Measurements from ENCODE around the gene ISG20L2.

DNA sequence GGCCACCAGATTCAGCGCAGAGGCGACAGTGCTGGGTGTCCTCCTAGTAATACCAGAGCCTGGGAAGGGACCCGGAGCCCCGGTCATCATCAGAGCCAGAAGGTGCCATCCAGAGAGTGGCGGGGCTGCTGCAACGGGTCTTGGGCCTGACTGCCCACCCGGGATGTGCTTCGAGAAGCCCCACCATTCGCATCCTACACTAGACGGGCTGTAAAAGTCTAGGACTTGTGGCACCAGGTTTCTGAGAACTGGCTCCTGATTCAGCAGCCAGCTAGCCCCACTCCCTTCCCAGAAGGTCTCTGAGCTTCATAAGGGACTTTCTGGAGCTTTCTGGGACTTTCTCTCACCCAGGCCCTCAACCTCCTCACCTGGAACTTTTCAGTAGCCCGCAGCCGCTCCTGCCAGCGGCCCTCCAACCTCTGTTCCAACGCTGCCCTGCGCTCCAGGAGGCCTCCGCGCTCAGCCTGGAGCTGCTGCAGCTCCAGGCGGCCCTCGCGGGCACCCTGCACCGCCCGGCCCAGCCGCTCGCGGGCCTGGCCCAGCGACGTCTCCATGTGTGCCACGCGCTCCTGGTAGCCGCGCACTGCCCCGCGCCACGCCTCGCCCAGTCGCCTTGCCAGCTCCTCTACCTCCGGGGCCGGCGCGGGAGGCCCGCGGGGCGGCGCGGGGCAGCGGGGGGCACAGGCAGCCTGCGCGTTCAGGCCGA is 52.3 kb downstream of the ISG20L2 start:
- no peak for TF ChIP-seq CTCF (IDR thresholded peaks at IDR 0.05)
- no peak for TF ChIP-seq POLR2A (IDR thresholded peaks at IDR 0.05)
- TF ChIP-seq POLR2AphosphoS5 (IDR thresholded peaks at IDR 0.05) = no peak

Data from prostate gland (tissue), 2 donors.